K562 (cell line): ENCODE results near the gene TIMM50. TPM values are rescaled to one million over a fixed set of nuclear protein-coding genes. Genes with fewer than 3 reads are reported as not detected.

Experiments
- ADNP ChIP-seq: fragments of 200-800 bp; sonication (Bioruptor generic); IDR thresholded peaks from 2 replicates; pipeline ENCODE4 v1.6.1; 2016; ENCODE audit warnings: missing genetic modification characterization, missing compliant biosample characterization
- CHD4 ChIP-seq: fragments of 200-600 bp; sonication (generic); IDR thresholded peaks from 3 replicates; pipeline ENCODE4 v1.6.1; 2012; ENCODE audit warnings: low read depth, mild to moderate bottlenecking, mixed read lengths, low read length, inconsistent platforms; ENCODE audit not compliant: insufficient read depth, insufficient replicate concordance, poor library complexity, severe bottlenecking
- GATAD2A ChIP-seq: fragments of 450-650 bp; IDR thresholded peaks from 2 replicates; pipeline ENCODE4 v1.6.1; 2017
- KLF6 ChIP-seq: fragments of 250-450 bp; sonication (Bioruptor Pico); IDR thresholded peaks from 2 replicates; pipeline ENCODE4 v1.4.0; 2020; ENCODE audit warnings: mild to moderate bottlenecking, moderate library complexity, borderline replicate concordance
- MAFK ChIP-seq: IDR thresholded peaks from 2 replicates; pipeline ENCODE4 v1.6.1; 2011; ENCODE audit warnings: low read length, improper control_type of control experiment
- PCBP1 ChIP-seq: fragments of 200-400 bp; formaldehyde crosslinking; IDR thresholded peaks from 2 replicates; pipeline ENCODE4 v1.6.1; 2018; ENCODE audit warnings: mild to moderate bottlenecking, low read depth, low read length; ENCODE audit not compliant: poor library complexity, severe bottlenecking
- RCOR1 ChIP-seq, 2 experiments: IDR thresholded peaks; 2 replicates each; pipeline ENCODE4 v1.6.1; 2012; ENCODE audit warnings: low read depth in 2 of 2, low read length in 2 of 2, borderline replicate concordance in 1 of 2, improper control_type of control experiment in 1 of 2
- SMAD4 ChIP-seq: fragments of 250-450 bp; sonication (Bioruptor Pico); conservative IDR thresholded peaks from 2 replicates; pipeline ENCODE4 v1.8.0; 2021; ENCODE audit warnings: inconsistent platforms, mild to moderate bottlenecking, moderate library complexity
- ZFP36 ChIP-seq: fragments of 150-350 bp; IDR thresholded peaks from 2 replicates; pipeline ENCODE4 v1.6.1; 2018; ENCODE audit warnings: low read length, low read depth; ENCODE audit not compliant: partially characterized antibody
- ZNF217 ChIP-seq: sonication (generic); formaldehyde crosslinking; IDR thresholded peaks from 2 replicates; pipeline ENCODE4 v1.8.0; 2022; ENCODE audit warnings: mild to moderate bottlenecking, missing genetic modification reagents
- polyA plus RNA-seq, 8 experiments: library from polyadenylated mRNA; depleted of rRNA in 4 of 8; stranded (reverse) in 5 of 8; unstranded in 3 of 8; fragments of >200 nt; fragmentation: Nextera tagmentation in 2 of 8; fragmentation: Illumina TruSeq in 1 of 8; extraction: Ambion mirVana in 2 of 8; extraction: Trizol in 1 of 8; gene quantifications; 2 replicates each; pipeline versions ENCODE4 v1.2.1 to v1.2.3, GENCODE V29; 2011 to 2014; ENCODE audit warnings: inconsistent platforms in 1 of 8, missing spikeins in 1 of 8
- total RNA-seq, 7 experiments: library from RNA; depleted of rRNA in 6 of 7; stranded (reverse); fragments of >200 nt in 6 of 7; fragmentation: Illumina TruSeq in 2 of 7; extraction: Trizol in 2 of 7; gene quantifications; 2 replicates each; pipeline versions ENCODE4 v1.2.1 to v1.2.3, GENCODE V29; 2011 to 2021; ENCODE audit warnings: low replicate concordance in 1 of 7
- TF ChIP-seq, protein P1 (sequence below), 2 experiments: fragments of 450-650 bp; conservative IDR thresholded peaks; 2 replicates each; pipeline ENCODE4 v1.6.1; 2017; ENCODE audit warnings: mild to moderate bottlenecking in 2 of 2, moderate library complexity in 2 of 2
- TF ChIP-seq, protein P2 (sequence below): sonication (generic); formaldehyde crosslinking; IDR thresholded peaks from 2 replicates; pipeline ENCODE4 v1.8.0; 2023; ENCODE audit warnings: missing genetic modification reagents, mild to moderate bottlenecking, borderline replicate concordance

Gene TIMM50
- total and polyA plus RNA-seq, 9 of the 15 experiments (the other 6 are each of a cell fraction or from before 2014, with no cell fraction given) = 28.3 to 221 (median 170) TPM

DNA sequence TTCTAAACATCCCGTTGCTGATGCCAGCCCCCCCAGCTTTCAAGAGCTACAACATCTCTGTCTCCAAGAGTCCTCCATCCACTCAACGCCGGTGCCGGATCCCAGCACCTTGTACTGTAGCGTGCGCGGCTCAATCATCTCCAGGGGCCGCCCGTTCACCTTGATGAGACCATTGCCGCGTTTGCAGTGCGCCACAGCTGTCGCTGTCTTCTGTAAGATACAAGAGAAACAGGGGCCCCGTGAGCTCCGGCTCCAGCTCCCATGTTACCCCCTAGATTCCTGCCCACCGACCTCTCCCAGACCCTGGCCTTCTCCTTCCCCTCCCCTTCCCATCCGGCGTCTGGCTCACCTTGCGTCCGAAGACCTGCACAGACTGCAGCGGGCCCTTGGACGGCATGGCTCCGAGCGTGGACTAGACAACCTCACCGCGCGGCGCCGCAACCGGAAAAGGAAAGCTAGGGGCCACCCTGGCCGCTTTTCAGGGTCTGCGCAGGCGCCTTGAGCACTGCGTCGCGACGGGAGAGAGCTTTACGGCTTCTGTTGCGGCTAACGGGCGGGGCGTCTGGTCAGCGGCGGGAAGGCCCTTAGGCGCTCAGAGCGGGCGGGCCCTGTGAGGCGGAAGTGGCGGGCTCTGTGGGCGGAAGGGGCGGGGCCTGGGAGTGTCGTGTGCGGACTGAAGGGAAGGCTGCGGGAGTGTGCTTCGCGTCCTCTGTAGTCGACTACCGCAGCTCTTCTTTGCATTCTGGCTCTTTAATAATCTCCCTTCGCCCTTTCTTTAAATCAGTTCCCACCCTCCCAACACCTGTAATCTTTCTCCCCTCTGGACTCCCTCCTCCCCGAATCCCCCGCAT lies 44.9 kb upstream of the TIMM50 start, which contains the start of gene RPS16 (continued):
- TF ChIP-seq GATAD2A (no peak), RCOR1 (IDR thresholded peaks at IDR 0.05; ENCODE audit: borderline replicate concordance in 1 of 2, low read depth in 2 of 2, low read length in 2 of 2) (no peak), MAFK (no peak), PCBP1 (peak; percentile 94), SMAD4 (CRISPR knock-in tag) (no peak), ZNF217 (CRISPR knock-in tag) (no peak), ADNP (no peak), CHD4 (no peak), ZFP36 (no peak), KLF6 (CRISPR knock-in tag) (no peak)
- TF ChIP-seq, protein P1, sequence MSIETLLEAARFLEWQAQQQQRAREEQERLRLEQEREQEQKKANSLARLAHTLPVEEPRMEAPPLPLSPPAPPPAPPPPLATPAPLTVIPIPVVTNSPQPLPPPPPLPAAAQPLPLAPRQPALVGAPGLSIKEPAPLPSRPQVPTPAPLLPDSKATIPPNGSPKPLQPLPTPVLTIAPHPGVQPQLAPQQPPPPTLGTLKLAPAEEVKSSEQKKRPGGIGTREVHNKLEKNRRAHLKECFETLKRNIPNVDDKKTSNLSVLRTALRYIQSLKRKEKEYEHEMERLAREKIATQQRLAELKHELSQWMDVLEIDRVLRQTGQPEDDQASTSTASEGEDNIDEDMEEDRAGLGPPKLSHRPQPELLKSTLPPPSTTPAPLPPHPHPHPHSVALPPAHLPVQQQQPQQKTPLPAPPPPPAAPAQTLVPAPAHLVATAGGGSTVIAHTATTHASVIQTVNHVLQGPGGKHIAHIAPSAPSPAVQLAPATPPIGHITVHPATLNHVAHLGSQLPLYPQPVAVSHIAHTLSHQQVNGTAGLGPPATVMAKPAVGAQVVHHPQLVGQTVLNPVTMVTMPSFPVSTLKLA (conservative IDR thresholded peaks at IDR 0.05) = peak; percentile 86 to 91
- TF ChIP-seq, protein P2, sequence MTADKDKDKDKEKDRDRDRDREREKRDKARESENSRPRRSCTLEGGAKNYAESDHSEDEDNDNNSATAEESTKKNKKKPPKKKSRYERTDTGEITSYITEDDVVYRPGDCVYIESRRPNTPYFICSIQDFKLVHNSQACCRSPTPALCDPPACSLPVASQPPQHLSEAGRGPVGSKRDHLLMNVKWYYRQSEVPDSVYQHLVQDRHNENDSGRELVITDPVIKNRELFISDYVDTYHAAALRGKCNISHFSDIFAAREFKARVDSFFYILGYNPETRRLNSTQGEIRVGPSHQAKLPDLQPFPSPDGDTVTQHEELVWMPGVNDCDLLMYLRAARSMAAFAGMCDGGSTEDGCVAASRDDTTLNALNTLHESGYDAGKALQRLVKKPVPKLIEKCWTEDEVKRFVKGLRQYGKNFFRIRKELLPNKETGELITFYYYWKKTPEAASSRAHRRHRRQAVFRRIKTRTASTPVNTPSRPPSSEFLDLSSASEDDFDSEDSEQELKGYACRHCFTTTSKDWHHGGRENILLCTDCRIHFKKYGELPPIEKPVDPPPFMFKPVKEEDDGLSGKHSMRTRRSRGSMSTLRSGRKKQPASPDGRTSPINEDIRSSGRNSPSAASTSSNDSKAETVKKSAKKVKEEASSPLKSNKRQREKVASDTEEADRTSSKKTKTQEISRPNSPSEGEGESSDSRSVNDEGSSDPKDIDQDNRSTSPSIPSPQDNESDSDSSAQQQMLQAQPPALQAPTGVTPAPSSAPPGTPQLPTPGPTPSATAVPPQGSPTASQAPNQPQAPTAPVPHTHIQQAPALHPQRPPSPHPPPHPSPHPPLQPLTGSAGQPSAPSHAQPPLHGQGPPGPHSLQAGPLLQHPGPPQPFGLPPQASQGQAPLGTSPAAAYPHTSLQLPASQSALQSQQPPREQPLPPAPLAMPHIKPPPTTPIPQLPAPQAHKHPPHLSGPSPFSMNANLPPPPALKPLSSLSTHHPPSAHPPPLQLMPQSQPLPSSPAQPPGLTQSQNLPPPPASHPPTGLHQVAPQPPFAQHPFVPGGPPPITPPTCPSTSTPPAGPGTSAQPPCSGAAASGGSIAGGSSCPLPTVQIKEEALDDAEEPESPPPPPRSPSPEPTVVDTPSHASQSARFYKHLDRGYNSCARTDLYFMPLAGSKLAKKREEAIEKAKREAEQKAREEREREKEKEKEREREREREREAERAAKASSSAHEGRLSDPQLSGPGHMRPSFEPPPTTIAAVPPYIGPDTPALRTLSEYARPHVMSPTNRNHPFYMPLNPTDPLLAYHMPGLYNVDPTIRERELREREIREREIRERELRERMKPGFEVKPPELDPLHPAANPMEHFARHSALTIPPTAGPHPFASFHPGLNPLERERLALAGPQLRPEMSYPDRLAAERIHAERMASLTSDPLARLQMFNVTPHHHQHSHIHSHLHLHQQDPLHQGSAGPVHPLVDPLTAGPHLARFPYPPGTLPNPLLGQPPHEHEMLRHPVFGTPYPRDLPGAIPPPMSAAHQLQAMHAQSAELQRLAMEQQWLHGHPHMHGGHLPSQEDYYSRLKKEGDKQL (CRISPR knock-in tag) = peak; percentile 19; the same call in 1 of the 2 replicates
